Tibial artery (tissue), 4 donors: Measurements from ENCODE around the gene WEE2.

Experiments
- DNase-seq, 2 donors: peaks; one replicate each; pipeline ENCODE4 v3.0.0-alpha.2; 2019
- H3K27ac ChIP-seq, 2 donors: fragments of 200-600 bp; sonication (generic) in 1 of 2; 1 replicate in 1 of 2; 2 replicates in 1 of 2; pipeline ENCODE4 v1.5.1; 2018 to 2019; ENCODE audit warnings: mild to moderate bottlenecking in 1 of 2
- H3K27me3 ChIP-seq, 2 donors: fragments of 200-600 bp; sonication (generic) in 1 of 2; one replicate each; pipeline versions ENCODE4 v1.5.1 to v1.6.0; 2016 to 2019
- H3K36me3 ChIP-seq, 3 donors: fragments of 200-600 bp; sonication (generic) in 2 of 3; one replicate each; pipeline ENCODE4 v1.5.1; 2016 to 2019; ENCODE audit warnings: mild to moderate bottlenecking in 2 of 3
- H3K4me1 ChIP-seq, 4 donors: fragments of 200-600 bp; sonication (generic) in 2 of 4; 1 replicate in 3 of 4; 2 replicates in 1 of 4; pipeline ENCODE4 v1.5.1; 2016 to 2019
- H3K4me3 ChIP-seq, 2 donors: fragments of 200-600 bp; sonication (generic) in 1 of 2; 1 replicate in 1 of 2; 2 replicates in 1 of 2; pipeline ENCODE4 v1.5.1; 2018 to 2019; ENCODE audit warnings: mild to moderate bottlenecking in 2 of 2
- H3K9me3 ChIP-seq, 3 donors: fragments of 200-600 bp; sonication (generic) in 1 of 3; one replicate each; pipeline ENCODE4 v1.5.1; 2016 to 2019
- CTCF ChIP-seq, 2 experiments: fragments of 200-600 bp in 1 of 2; fragments of 450-650 bp in 1 of 2; IDR thresholded peaks; one replicate each; pipeline ENCODE4 v1.5.1; 2017 to 2019; ENCODE audit warnings: antibody characterized with exemption in 2 of 2, mild to moderate bottlenecking in 1 of 2, moderate library complexity in 1 of 2
- intact Hi-C: fragments of 100-400 bp; cut with DNase I; formaldehyde crosslinking; loops from one replicate; pipeline ENCODE4 v1.15.0; 2023; ENCODE audit warnings: low total_unique reads

The WEE2 gene

DNA sequence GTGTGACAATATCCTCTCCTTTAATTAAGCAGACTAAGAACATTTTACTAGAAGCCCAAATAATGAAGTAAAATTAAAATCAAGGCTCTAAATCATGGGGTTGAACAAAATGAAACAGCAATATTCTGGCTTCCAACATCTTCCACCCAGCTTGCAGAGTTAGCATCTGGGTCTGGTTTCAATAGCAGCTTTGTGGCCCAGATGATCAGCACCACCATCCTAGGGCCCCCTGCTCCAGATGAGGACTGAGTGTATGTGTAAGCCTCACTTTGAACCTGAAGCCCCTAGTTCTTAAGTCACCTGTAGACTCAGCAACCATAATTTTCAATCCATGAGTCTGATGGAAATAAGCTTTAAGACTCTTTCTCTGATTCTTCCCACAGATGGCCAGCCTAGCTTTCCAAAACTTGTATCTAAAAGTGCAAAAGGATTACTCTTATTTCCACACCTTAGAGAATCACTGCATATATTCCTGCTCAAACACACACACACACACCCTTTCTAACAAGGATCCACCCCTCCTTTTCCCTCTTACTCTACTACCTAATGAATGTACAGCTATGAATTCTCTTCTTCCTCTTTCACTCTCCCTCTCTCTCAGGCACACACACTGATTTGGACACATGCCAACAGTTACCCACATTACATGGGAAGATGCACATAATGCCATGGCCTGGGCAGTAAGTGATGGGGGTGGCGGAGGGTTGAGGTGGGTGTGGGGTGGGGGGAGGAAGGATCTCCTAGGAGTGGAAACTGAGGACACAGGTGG lies 9.7 kb upstream of the WEE2 start:
- no peak overlapping the region for H3K4me3 ChIP-seq
- H3K9me3 ChIP-seq = no peaks in the 10 kb centered on the region
- TF ChIP-seq CTCF (IDR thresholded peaks at IDR 0.05) = no peak
- H3K4me1 ChIP-seq = peaks cover 0 to 53% (median 23%) of the 10 kb centered on the region in 4 donors
- DNase-seq = no peak
- H3K27ac ChIP-seq = no peak overlapping the region
- intact Hi-C loops = no loop called here
- no peaks in the 10 kb centered on the region for H3K36me3 ChIP-seq
- H3K27me3 ChIP-seq = no peaks in the 10 kb centered on the region

DNA sequence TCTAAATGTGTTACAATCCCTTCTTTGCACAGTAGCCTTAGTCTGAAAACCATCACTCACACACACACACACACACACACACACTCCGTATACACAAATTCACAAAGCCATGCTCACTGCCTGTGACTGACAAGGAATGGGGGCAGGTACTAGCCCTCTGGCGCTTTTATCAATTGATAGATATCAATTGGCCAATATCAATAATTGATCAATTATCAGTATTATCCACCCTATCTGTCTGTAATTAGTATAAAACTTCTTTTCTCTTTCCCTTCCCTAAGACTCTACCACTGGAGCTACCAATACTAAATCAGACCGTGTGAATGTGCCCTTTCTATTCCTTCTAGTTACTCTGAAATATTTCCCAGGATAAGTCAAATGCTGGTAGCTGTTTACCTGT lies 8.3 kb upstream of the WEE2 start:
- H3K36me3 ChIP-seq = no peaks in the 10 kb centered on the region
- H3K4me3 ChIP-seq = no peak overlapping the region
- peak overlapping the region in 1 of 2 donors; percentile 91 for H3K27ac ChIP-seq
- H3K27me3 ChIP-seq = no peaks in the 10 kb centered on the region
- H3K9me3 ChIP-seq = no peaks in the 10 kb centered on the region
- intact Hi-C loops = no loop called here
- TF ChIP-seq CTCF (IDR thresholded peaks at IDR 0.05) = no peak
- DNase-seq = no peak
- H3K4me1 ChIP-seq = peaks cover 0 to 53% (median 21%) of the 10 kb centered on the region in 4 donors

DNA sequence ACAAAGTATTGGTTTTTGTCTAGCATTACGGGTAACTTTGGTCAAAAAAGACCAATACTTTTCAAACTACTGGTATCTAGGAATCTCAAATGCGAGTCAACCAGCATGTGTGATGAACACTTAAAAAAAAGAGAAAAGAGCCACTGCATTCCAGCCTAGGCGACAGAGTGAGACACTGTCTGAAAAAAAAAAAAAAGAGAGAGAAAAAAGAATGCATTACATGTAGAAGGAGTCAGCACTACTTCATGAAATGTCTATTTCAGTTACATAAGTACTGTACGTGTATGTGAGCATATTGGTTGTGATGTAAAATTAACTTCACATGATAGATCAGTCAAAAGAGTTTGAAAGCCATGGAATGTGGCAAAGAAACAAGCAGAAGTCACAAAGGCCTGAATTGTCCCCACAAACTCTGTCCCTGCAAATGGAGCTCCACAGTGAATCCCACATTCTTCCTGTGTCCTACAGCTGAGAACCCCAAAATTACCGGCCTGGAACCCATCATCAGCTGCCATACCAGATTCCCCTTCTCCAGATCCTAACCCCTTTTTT lies 7.8 kb upstream of the WEE2 start:
- no peak for TF ChIP-seq CTCF (IDR thresholded peaks at IDR 0.05)
- Histone ChIP-seq H3K9me3 (no peaks in the 10 kb centered on the region), H3K4me3 (peak overlapping the region; percentile 80 to 87), H3K27me3 (no peaks in the 10 kb centered on the region), H3K36me3 (no peaks in the 10 kb centered on the region), H3K4me1 (peaks cover 0 to 53% (median 21%) of the 10 kb centered on the region in 4 donors), H3K27ac (peak overlapping the region; percentile 87 to 91)
- intact Hi-C loops = no loop called here
- DNase-seq = no peak

DNA sequence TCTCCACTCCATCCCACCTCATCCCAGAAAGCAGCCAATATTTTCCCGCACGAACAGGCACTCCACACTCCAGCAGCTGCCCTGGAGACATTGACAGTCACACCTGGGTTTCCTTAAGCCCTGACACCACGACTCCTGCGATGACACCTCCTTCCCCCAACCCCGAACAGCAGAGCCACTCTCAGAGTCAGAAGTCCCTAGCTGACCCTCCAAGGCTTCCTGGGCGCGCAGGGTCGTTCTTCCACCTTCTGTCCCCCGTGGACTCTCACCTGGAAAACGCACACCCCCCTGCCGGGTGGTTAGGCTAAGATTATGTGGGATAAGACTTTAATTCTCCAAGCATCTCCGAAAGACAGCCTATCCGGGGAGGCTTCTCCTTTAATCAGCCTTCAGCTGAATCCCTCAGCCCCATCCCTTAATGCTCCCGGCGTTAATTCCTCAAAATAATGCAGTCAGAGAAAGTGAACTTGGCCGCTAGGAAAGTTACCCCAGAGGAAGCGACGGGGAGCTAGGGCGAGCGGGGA lies 7.2 kb upstream of the WEE2 start:
- Histone ChIP-seq H3K36me3 (no peaks in the 10 kb centered on the region), H3K9me3 (no peaks in the 10 kb centered on the region), H3K27ac (peak overlapping the region; percentile 87 to 91), H3K27me3 (no peaks in the 10 kb centered on the region), H3K4me3 (peak overlapping the region; percentile 80 to 87), H3K4me1 (peaks cover 0 to 49% (median 21%) of the 10 kb centered on the region in 4 donors)
- intact Hi-C loops = no loop called here
- peak in 1 of 2 donors; percentile 19 for DNase-seq
- TF ChIP-seq CTCF (IDR thresholded peaks at IDR 0.05) = no peak

DNA sequence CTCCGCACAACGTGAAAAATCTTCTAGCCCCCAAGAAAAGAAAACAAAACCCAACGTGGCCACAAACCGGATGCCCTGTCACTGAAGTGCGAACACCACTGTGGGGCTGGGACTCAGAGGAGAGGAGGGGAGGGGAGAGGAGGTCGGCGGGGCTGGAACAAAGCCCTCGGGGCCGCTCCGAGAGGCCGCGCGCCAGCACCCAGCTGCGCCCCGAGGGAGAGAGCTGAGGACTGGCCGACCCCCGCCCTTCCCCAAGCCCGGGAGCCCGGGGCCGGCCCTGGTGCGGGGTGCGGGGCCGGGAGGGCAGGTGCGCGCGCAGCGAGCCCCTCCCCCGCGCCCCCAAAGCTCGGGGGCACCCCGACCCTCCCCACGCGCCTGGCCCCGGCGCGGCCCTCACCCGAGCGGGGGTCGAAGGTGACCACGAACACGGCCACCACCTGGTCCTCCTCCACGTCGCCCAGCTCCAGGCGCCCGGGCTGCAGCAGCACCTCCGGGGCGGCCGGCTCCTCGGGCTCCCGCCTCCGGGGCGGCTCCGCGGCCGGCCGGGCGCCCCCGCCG lies 6.6 kb upstream of the WEE2 start:
- Histone ChIP-seq H3K27me3 (no peaks in the 10 kb centered on the region), H3K4me3 (peak overlapping the region; percentile 80 to 87), H3K36me3 (no peaks in the 10 kb centered on the region), H3K4me1 (peaks cover 0 to 45% (median 21%) of the 10 kb centered on the region in 4 donors), H3K9me3 (no peaks in the 10 kb centered on the region), H3K27ac (peak overlapping the region; percentile 87 to 91)
- intact Hi-C loops = no loop called here
- no peak for TF ChIP-seq CTCF (IDR thresholded peaks at IDR 0.05)
- DNase-seq = peak; percentile 42 to 67
